ENCODE data around the gene CNRIP1. TPM values are rescaled to one million over a fixed set of nuclear protein-coding genes. Genes with fewer than 3 reads are reported as not detected.

The CNRIP1 gene
- total RNA-seq, 4 donors from 2014 or later, result 23.5 to 44.4 (median 29.8) TPM

- peaks cover 0 to 3% (median 0%) of the 10 kb centered on the region in 4 donors for H3K36me3 ChIP-seq
- no peaks in the 10 kb centered on the region for H3K27me3 ChIP-seq
- intact Hi-C loops (cut with DNase I), result no loop called here
- H3K27ac ChIP-seq (replicated peaks in 1 of 4), result no peak overlapping the region
- no peak for DNase-seq (ENCODE audit: extremely low spot score)
- TF ChIP-seq POLR2AphosphoS5 (IDR thresholded peaks at IDR 0.05), result no peak
- TF ChIP-seq POLR2A (IDR thresholded peaks at IDR 0.05; ENCODE audit: low read depth), result no peak
- no peak for TF ChIP-seq EP300 (IDR thresholded peaks at IDR 0.05)
- no peak for TF ChIP-seq CTCF (IDR thresholded peaks at IDR 0.05)
- H3K4me1 ChIP-seq, result peaks cover 0 to 5% (median 0%) of the 10 kb centered on the region in 4 donors
- no peaks in the 10 kb centered on the region for H3K9me3 ChIP-seq
- no peak overlapping the region for H3K4me3 ChIP-seq
- WGBS, result 86% methylated on average over 6 of the region's 6 CpGs
These were observed 26.0 kb downstream of the CNRIP1 start for GRCh38 chr2:68293755-68294154.

- Histone ChIP-seq H3K9me3 (no peaks in the 10 kb centered on the region), H3K4me1 (peaks cover 4 to 5% (median 4%) of the 10 kb centered on the region in 4 donors), H3K27me3 (no peaks in the 10 kb centered on the region), H3K36me3 (peaks cover 0 to 3% (median 0%) of the 10 kb centered on the region in 4 donors), H3K4me3 (no peak overlapping the region), H3K27ac (replicated peaks in 1 of 4) (no peak overlapping the region)
- TF ChIP-seq CTCF (IDR thresholded peaks at IDR 0.05) (no peak), POLR2AphosphoS5 (IDR thresholded peaks at IDR 0.05) (no peak), POLR2A (IDR thresholded peaks at IDR 0.05; ENCODE audit: low read depth) (no peak), EP300 (IDR thresholded peaks at IDR 0.05) (no peak)
- intact Hi-C loops (cut with DNase I), result no loop called here
- DNase-seq (ENCODE audit: extremely low spot score), result no peak
- WGBS, result 95% methylated on average over 4 of the region's 4 CpGs
These were observed 26.7 kb downstream of the CNRIP1 start for GRCh38 chr2:68293024-68293423.

- Histone ChIP-seq H3K27me3 (no peaks in the 10 kb centered on the region), H3K9me3 (no peaks in the 10 kb centered on the region), H3K4me1 (peaks cover 9 to 12% (median 11%) of the 10 kb centered on the region in 4 donors), H3K27ac (replicated peaks in 1 of 4) (no peak overlapping the region), H3K4me3 (no peak overlapping the region), H3K36me3 (peaks cover 0 to 3% (median 0%) of the 10 kb centered on the region in 4 donors)
- TF ChIP-seq POLR2AphosphoS5 (IDR thresholded peaks at IDR 0.05) (no peak), CTCF (IDR thresholded peaks at IDR 0.05) (peak; percentile 36 to 56 (median 44)), EP300 (IDR thresholded peaks at IDR 0.05) (no peak), POLR2A (IDR thresholded peaks at IDR 0.05; ENCODE audit: low read depth) (no peak)
- intact Hi-C loops (cut with DNase I), result no loop called here
- no peak for DNase-seq (ENCODE audit: extremely low spot score)
- 68% methylated on average over 3 of the region's 3 CpGs for WGBS
These were observed 27.5 kb downstream of the CNRIP1 start for GRCh38 chr2:68292108-68292710.

- Histone ChIP-seq H3K36me3 (peaks cover 0 to 3% (median 0%) of the 10 kb centered on the region in 4 donors), H3K4me3 (no peak overlapping the region), H3K4me1 (peaks cover 10 to 14% (median 11%) of the 10 kb centered on the region in 4 donors), H3K27ac (replicated peaks in 1 of 4) (no peak overlapping the region), H3K9me3 (no peaks in the 10 kb centered on the region), H3K27me3 (no peaks in the 10 kb centered on the region)
- intact Hi-C loops (cut with DNase I), result no loop called here
- WGBS, result 81% methylated on average over 6 of the region's 6 CpGs
- TF ChIP-seq POLR2AphosphoS5 (IDR thresholded peaks at IDR 0.05) (no peak), POLR2A (IDR thresholded peaks at IDR 0.05; ENCODE audit: low read depth) (no peak), EP300 (IDR thresholded peaks at IDR 0.05) (no peak), CTCF (IDR thresholded peaks at IDR 0.05) (no peak)
- DNase-seq (ENCODE audit: extremely low spot score), result no peak
These were observed 28.4 kb downstream of the CNRIP1 start for GRCh38 chr2:68291314-68291713.

GRCh38 chr2:68290901-68291300 lies 28.8 kb downstream of the CNRIP1 start:
- TF ChIP-seq POLR2AphosphoS5 (IDR thresholded peaks at IDR 0.05) (peak in 1 of 2 donors; percentile 11), EP300 (IDR thresholded peaks at IDR 0.05) (no peak)
- H3K27ac ChIP-seq (replicated peaks in 1 of 4), result no peak overlapping the region
- no peak overlapping the region for H3K4me3 ChIP-seq
- H3K4me1 ChIP-seq, result peaks cover 10 to 14% (median 11%) of the 10 kb centered on the region in 4 donors
- peaks cover 0 to 3% (median 0%) of the 10 kb centered on the region in 4 donors for H3K36me3 ChIP-seq
- intact Hi-C loops (cut with DNase I), result no loop called here
- H3K27me3 ChIP-seq, result no peaks in the 10 kb centered on the region
- 54% methylated on average over 5 of the region's 5 CpGs for WGBS
- no peak for DNase-seq (ENCODE audit: extremely low spot score)
- no peaks in the 10 kb centered on the region for H3K9me3 ChIP-seq
